Panc1 (cell line): Measurements from ENCODE around the gene ZBTB25. TPM values are rescaled to one million over a fixed set of nuclear protein-coding genes. Genes with fewer than 3 reads are reported as not detected.

Experiments used
- ATAC-seq: fragments of 200-7000 bp; cut with Tn5 transposase; 2 replicates; pipeline ENCODE4 v1.9.1; 2020; ENCODE audit warnings: mild to moderate bottlenecking, moderate library complexity
- BruUV-seq: library from RNA; stranded (reverse); fragments of 400-500 nt; replicated peaks from 2 replicates; lab custom pipeline; 2021; lab: Mats Ljungman, UMichigan
- CTCF ChIA-PET: fragments of 300-600 bp; sonication (Branson Sonifier 250); formaldehyde crosslinking; loops from one replicate; lab custom pipeline; 2022; ENCODE audit warnings: antibody characterized with exemption; lab: Charles Lee
- POLR2A ChIA-PET: fragments of 300-600 bp; sonication (Branson Sonifier 250); formaldehyde crosslinking; loops from one replicate; lab custom pipeline; 2022; ENCODE audit warnings: antibody characterized with exemption; lab: Charles Lee
- DNase-seq: peaks from one replicate; pipeline ENCODE4 v3.0.0-alpha.2; 2010; ENCODE audit warnings: low read depth, low spot score
- H3K27ac ChIP-seq: 2 replicates; pipeline ENCODE4 v1.5.1; 2011; ENCODE audit warnings: mild to moderate bottlenecking, low read length, inconsistent platforms
- H3K27me3 ChIP-seq: fragments of 200-500 bp; sonication (Bioruptor generic); 2 replicates; pipeline ENCODE4 v1.6.0; 2014; ENCODE audit warnings: low read length, inconsistent platforms; ENCODE audit not compliant: control insufficient read depth, insufficient read depth
- H3K36me3 ChIP-seq: fragments of 200-500 bp; sonication (Bioruptor generic); 2 replicates; pipeline ENCODE4 v1.5.1; 2014; ENCODE audit warnings: inconsistent platforms, mild to moderate bottlenecking, low read length, moderate library complexity; ENCODE audit not compliant: control insufficient read depth, insufficient read depth
- H3K4me1 ChIP-seq: 2 replicates; pipeline ENCODE4 v1.5.1; 2011; ENCODE audit warnings: inconsistent platforms, mild to moderate bottlenecking, low read length, moderate library complexity; ENCODE audit not compliant: control insufficient read depth, insufficient read depth
- H3K4me3 ChIP-seq, 2 experiments: 2 replicates each; pipeline ENCODE4 v1.5.1; 2011 to 2012; ENCODE audit warnings: low read depth in 2 of 2, low read length in 2 of 2, mild to moderate bottlenecking in 2 of 2, inconsistent platforms in 1 of 2, moderate library complexity in 1 of 2
- H3K9me3 ChIP-seq: fragments of 200-500 bp; sonication (Bioruptor generic); 2 replicates; pipeline ENCODE4 v1.5.1; 2014; ENCODE audit warnings: low read depth, mild to moderate bottlenecking, inconsistent platforms, low read length, moderate library complexity; ENCODE audit not compliant: control insufficient read depth, insufficient read depth
- CTCF ChIP-seq: fragments of 450-650 bp; IDR thresholded peaks from 2 replicates; pipeline ENCODE4 v1.5.1; 2017; ENCODE audit warnings: mild to moderate bottlenecking
- POLR2AphosphoS5 ChIP-seq: IDR thresholded peaks from 2 replicates; pipeline ENCODE4 v1.6.1; 2012; ENCODE audit warnings: mild to moderate bottlenecking, low read depth, low read length, moderate library complexity
- REST ChIP-seq, 2 experiments: IDR thresholded peaks; 2 replicates each; pipeline ENCODE4 v1.6.1; 2011 to 2012; ENCODE audit warnings: low read depth in 2 of 2, control low read depth in 1 of 2, low read length in 1 of 2, mild to moderate bottlenecking in 1 of 2, moderate library complexity in 1 of 2; ENCODE audit not compliant: insufficient read depth in 1 of 2
- SIN3A ChIP-seq: IDR thresholded peaks from 2 replicates; pipeline ENCODE4 v1.6.1; 2012; ENCODE audit warnings: low read depth, mild to moderate bottlenecking, low read length, moderate library complexity, borderline replicate concordance; ENCODE audit not compliant: insufficient read depth
- TCF7L2 ChIP-seq: IDR thresholded peaks from 2 replicates; pipeline ENCODE4 v1.6.1; 2011; ENCODE audit warnings: mild to moderate bottlenecking, low read depth, low read length, inconsistent platforms
- in situ Hi-C: cut with HindIII; loops from 2 replicates; pipeline ENCODE4 v1.10.0; 2016; ENCODE audit warnings: low sequenced_read_pairs, low pct_unique_long_range_greater_than_20kb
- intact Hi-C: fragments of 100-400 bp; cut with micrococcal nuclease; formaldehyde crosslinking; loops from one replicate; pipeline ENCODE4 v1.10.0; 2022; ENCODE audit not compliant: unreplicated experiment
- total RNA-seq: library from RNA; stranded (reverse); gene quantifications from one replicate; pipeline ENCODE4 v1.2.1, GENCODE V29; 2021; ENCODE audit not compliant: unreplicated experiment

ZBTB25 gene
- total RNA-seq, 1 experiment from 2014 or later = 9.0 TPM

GRCh38 chr14:64401949-64402348 is 101.7 kb downstream of the ZBTB25 start:
- TF ChIP-seq CTCF = no peak
- TF ChIP-seq REST (IDR thresholded peaks at IDR 0.05; ENCODE audit: insufficient read depth in 1 of 2, low read depth in 2 of 2, low read length in 1 of 2) = no peak
- no peak for TF ChIP-seq POLR2AphosphoS5
- no peak for TF ChIP-seq SIN3A
- TF ChIP-seq TCF7L2 = no peak
- peaks cover 7% of the 10 kb centered on the region; the same call in 1 of the 2 replicates for H3K36me3 ChIP-seq
- no peaks in the 10 kb centered on the region for H3K4me1 ChIP-seq
- no peaks in the 10 kb centered on the region for H3K27me3 ChIP-seq
- POLR2A ChIA-PET = interaction anchor here (0.6 kb wide), 3 partner anchors 26 to 116 kb away, joined by 3 to 7 read pairs (median 5); no protein-coding TSS in a partner anchor
- no peak overlapping the region for H3K4me3 ChIP-seq
- CTCF ChIA-PET = no interaction called here
- TSS peak; percentile 50 for BruUV-seq
- DNase-seq = no peak
- intact Hi-C loops = no loop called here
- no peaks in the 10 kb centered on the region for H3K9me3 ChIP-seq
- in situ Hi-C loops = no loop called here
- H3K27ac ChIP-seq = no peak overlapping the region
- no peak for ATAC-seq

GRCh38 chr14:64400829-64401459 is 102.7 kb downstream of the ZBTB25 start:
- CTCF ChIA-PET = no interaction called here
- H3K36me3 ChIP-seq = peaks cover 7% of the 10 kb centered on the region; the same call in 1 of the 2 replicates
- POLR2A ChIA-PET = no interaction called here
- no peaks in the 10 kb centered on the region for H3K4me1 ChIP-seq
- H3K27ac ChIP-seq = no peak overlapping the region
- in situ Hi-C loops (no loop called here), intact Hi-C loops (no loop called here)
- ATAC-seq = no peak
- DNase-seq = no peak
- BruUV-seq = no TSS peak
- no peaks in the 10 kb centered on the region for H3K27me3 ChIP-seq
- TF ChIP-seq REST (IDR thresholded peaks at IDR 0.05; ENCODE audit: insufficient read depth in 1 of 2, low read depth in 2 of 2, low read length in 1 of 2) = no peak
- H3K4me3 ChIP-seq = no peak overlapping the region
- H3K9me3 ChIP-seq = no peaks in the 10 kb centered on the region

Other genes with a start within 250 kb of the ZBTB25 start
- gene ESR2, start 209.5 kb downstream of the ZBTB25 start, total RNA-seq = not detected
- 141 TPM for gene MTHFD1, start 115.5 kb downstream of the ZBTB25 start, total RNA-seq
- gene AKAP5, start 38.3 kb downstream of the ZBTB25 start, total RNA-seq = 0.64 TPM
- 36.1 TPM for gene ZBTB1, start 932 bp upstream of the ZBTB25 start, total RNA-seq
- 7.7 TPM for gene HSPA2, start 36.9 kb upstream of the ZBTB25 start, total RNA-seq
- gene PPP1R36, start 46.1 kb upstream of the ZBTB25 start, total RNA-seq = 0.69 TPM
- gene PLEKHG3, start 200.6 kb upstream of the ZBTB25 start, total RNA-seq = 34.0 TPM